GM12892 (cell line): ENCODE data around the gene ZNF26.

Source experiments
- POLR2A ChIP-seq: IDR thresholded peaks from 2 replicates; pipeline ENCODE4 v1.6.1; 2011; ENCODE audit warnings: low read depth, low read length, control low read depth
- POLR2AphosphoS5 ChIP-seq: IDR thresholded peaks from 2 replicates; pipeline ENCODE4 v1.6.1; 2011; ENCODE audit warnings: low read depth, low read length, control low read depth
- TAF1 ChIP-seq: IDR thresholded peaks from 2 replicates; pipeline ENCODE4 v1.6.1; 2011; ENCODE audit warnings: low read depth, mild to moderate bottlenecking, control low read depth, low read length, borderline replicate concordance

GRCh38 chr12:132954471-132955048, 31.6 kb upstream of the ZNF26 start:
- TF ChIP-seq POLR2A (no peak), POLR2AphosphoS5 (no peak), TAF1 (no peak)
